Osteoblast (primary cell): Measurements from ENCODE around the gene ARHGAP27. TPM values are rescaled to one million over a fixed set of nuclear protein-coding genes. Genes with fewer than 3 reads are reported as not detected.
A peak's percentile ranks its signal among the peaks of the same experiment; 100 is the strongest.

ENCODE experiments used
- DNase-seq: peaks from one replicate; pipeline ENCODE4 v3.0.0; 2011; ENCODE audit warnings: low spot score, mixed read lengths; ENCODE audit not compliant: insufficient read length; ENCODE audit errors: missing footprints
- H2AFZ ChIP-seq: 2 replicates; pipeline ENCODE4 v1.6.0; 2011; ENCODE audit warnings: mild to moderate bottlenecking, low read length
- H3K27ac ChIP-seq: 2 replicates; pipeline ENCODE4 v1.5.1; 2011; ENCODE audit warnings: mild to moderate bottlenecking, low read depth, low read length, moderate library complexity
- H3K27me3 ChIP-seq: 2 replicates; pipeline ENCODE4 v1.6.0; 2012; ENCODE audit warnings: mild to moderate bottlenecking, control low read depth, inconsistent platforms, low read length, moderate library complexity; ENCODE audit not compliant: insufficient read depth
- H3K36me3 ChIP-seq: 2 replicates; pipeline ENCODE4 v1.5.1; 2011; ENCODE audit warnings: mild to moderate bottlenecking, low read length, control low read depth, moderate library complexity; ENCODE audit not compliant: insufficient read depth
- H3K4me1 ChIP-seq: 2 replicates; pipeline ENCODE4 v1.5.1; 2011; ENCODE audit warnings: mild to moderate bottlenecking, low read length, control low read depth, moderate library complexity; ENCODE audit not compliant: insufficient read depth
- H3K4me2 ChIP-seq: 2 replicates; pipeline ENCODE4 v1.6.0; 2011; ENCODE audit warnings: mild to moderate bottlenecking, low read length; ENCODE audit not compliant: insufficient read depth
- H3K4me3 ChIP-seq: fragments of 200-600 bp; sonication (generic); 3 replicates; pipeline ENCODE4 v1.5.1; 2012; ENCODE audit warnings: mild to moderate bottlenecking, low read length, inconsistent platforms; ENCODE audit not compliant: insufficient read depth
- H3K79me2 ChIP-seq: 2 replicates; pipeline ENCODE4 v1.6.0; 2012; ENCODE audit warnings: mild to moderate bottlenecking, low read length, control low read depth, inconsistent platforms; ENCODE audit not compliant: insufficient read depth
- H3K9me3 ChIP-seq: 2 replicates; pipeline ENCODE4 v1.5.1; 2011; ENCODE audit warnings: low read depth, low read length, control low read depth
- H4K20me1 ChIP-seq: 2 replicates; pipeline ENCODE4 v1.6.0; 2012; ENCODE audit warnings: mild to moderate bottlenecking, low read length, control low read depth; ENCODE audit not compliant: insufficient read depth
- total RNA-seq: library from RNA; depleted of rRNA; stranded (reverse); fragments of >200 nt; gene quantifications from 2 replicates; pipeline ENCODE4 v1.2.3, GENCODE V29; 2012
- TF ChIP-seq, protein P1 (sequence below): IDR thresholded peaks from 2 replicates; pipeline ENCODE4 v1.5.1; 2011; ENCODE audit warnings: mild to moderate bottlenecking, low read depth, low read length, moderate library complexity; ENCODE audit errors: extremely low read depth

ARHGAP27 gene
- total RNA-seq, 1 donor = 2.9 TPM

- H3K36me3 ChIP-seq = no peaks in the 10 kb centered on the region
- no peaks in the 10 kb centered on the region for H4K20me1 ChIP-seq
- DNase-seq = peak; percentile 13
- H3K4me2 ChIP-seq = no peak overlapping the region
- H3K27ac ChIP-seq = no peak overlapping the region
- no peaks in the 10 kb centered on the region for H3K9me3 ChIP-seq
- no peak overlapping the region for H3K4me3 ChIP-seq
- H3K79me2 ChIP-seq = no peaks in the 10 kb centered on the region
- H2AFZ ChIP-seq = no peak overlapping the region
- TF ChIP-seq, protein P1, sequence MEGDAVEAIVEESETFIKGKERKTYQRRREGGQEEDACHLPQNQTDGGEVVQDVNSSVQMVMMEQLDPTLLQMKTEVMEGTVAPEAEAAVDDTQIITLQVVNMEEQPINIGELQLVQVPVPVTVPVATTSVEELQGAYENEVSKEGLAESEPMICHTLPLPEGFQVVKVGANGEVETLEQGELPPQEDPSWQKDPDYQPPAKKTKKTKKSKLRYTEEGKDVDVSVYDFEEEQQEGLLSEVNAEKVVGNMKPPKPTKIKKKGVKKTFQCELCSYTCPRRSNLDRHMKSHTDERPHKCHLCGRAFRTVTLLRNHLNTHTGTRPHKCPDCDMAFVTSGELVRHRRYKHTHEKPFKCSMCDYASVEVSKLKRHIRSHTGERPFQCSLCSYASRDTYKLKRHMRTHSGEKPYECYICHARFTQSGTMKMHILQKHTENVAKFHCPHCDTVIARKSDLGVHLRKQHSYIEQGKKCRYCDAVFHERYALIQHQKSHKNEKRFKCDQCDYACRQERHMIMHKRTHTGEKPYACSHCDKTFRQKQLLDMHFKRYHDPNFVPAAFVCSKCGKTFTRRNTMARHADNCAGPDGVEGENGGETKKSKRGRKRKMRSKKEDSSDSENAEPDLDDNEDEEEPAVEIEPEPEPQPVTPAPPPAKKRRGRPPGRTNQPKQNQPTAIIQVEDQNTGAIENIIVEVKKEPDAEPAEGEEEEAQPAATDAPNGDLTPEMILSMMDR = no peak
- no peaks in the 10 kb centered on the region for H3K27me3 ChIP-seq
- peaks cover 31% of the 10 kb centered on the region for H3K4me1 ChIP-seq
Observed at GRCh38 chr17:45367216-45367615, 65.5 kb downstream of the ARHGAP27 start.

- no peak overlapping the region for H3K4me2 ChIP-seq
- no peak overlapping the region for H2AFZ ChIP-seq
- no peak overlapping the region for H3K4me3 ChIP-seq
- no peaks in the 10 kb centered on the region for H3K27me3 ChIP-seq
- H3K4me1 ChIP-seq = peaks cover 26% of the 10 kb centered on the region
- no peak overlapping the region for H3K27ac ChIP-seq
- no peak for DNase-seq
- no peaks in the 10 kb centered on the region for H4K20me1 ChIP-seq
- TF ChIP-seq, protein P1 = no peak
- no peaks in the 10 kb centered on the region for H3K9me3 ChIP-seq
- no peaks in the 10 kb centered on the region for H3K79me2 ChIP-seq
- H3K36me3 ChIP-seq = no peaks in the 10 kb centered on the region
Observed at GRCh38 chr17:45366691-45367090, 66.0 kb downstream of the ARHGAP27 start.

DNA sequence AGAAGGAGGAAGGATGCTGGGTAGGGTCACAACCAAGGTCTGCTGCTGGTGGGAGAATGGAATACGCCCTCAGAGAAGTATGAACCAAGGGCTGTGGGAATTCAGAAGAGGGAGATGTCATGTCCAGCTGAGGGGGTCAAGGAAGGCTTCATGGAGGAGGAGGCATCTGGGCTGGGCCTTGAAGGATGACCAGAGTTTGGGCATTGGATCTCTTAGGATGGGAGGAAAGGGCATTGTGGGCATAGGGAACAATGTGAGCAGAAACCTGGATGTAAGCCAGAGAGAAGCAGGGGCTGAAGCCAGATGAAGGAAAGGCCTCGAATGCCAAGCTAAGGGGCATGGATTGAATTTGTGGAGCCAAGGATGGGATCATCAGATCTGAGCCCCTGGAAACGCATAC, 66.6 kb downstream of the ARHGAP27 start:
- H3K36me3 ChIP-seq = no peaks in the 10 kb centered on the region
- H3K27ac ChIP-seq = no peak overlapping the region
- DNase-seq = peak; percentile 15
- no peaks in the 10 kb centered on the region for H3K27me3 ChIP-seq
- H3K4me2 ChIP-seq = no peak overlapping the region
- H3K4me3 ChIP-seq = no peak overlapping the region
- no peaks in the 10 kb centered on the region for H3K9me3 ChIP-seq
- TF ChIP-seq, protein P1 = no peak
- H3K79me2 ChIP-seq = no peaks in the 10 kb centered on the region
- no peak overlapping the region for H2AFZ ChIP-seq
- no peaks in the 10 kb centered on the region for H4K20me1 ChIP-seq
- peaks cover 21% of the 10 kb centered on the region for H3K4me1 ChIP-seq

DNA sequence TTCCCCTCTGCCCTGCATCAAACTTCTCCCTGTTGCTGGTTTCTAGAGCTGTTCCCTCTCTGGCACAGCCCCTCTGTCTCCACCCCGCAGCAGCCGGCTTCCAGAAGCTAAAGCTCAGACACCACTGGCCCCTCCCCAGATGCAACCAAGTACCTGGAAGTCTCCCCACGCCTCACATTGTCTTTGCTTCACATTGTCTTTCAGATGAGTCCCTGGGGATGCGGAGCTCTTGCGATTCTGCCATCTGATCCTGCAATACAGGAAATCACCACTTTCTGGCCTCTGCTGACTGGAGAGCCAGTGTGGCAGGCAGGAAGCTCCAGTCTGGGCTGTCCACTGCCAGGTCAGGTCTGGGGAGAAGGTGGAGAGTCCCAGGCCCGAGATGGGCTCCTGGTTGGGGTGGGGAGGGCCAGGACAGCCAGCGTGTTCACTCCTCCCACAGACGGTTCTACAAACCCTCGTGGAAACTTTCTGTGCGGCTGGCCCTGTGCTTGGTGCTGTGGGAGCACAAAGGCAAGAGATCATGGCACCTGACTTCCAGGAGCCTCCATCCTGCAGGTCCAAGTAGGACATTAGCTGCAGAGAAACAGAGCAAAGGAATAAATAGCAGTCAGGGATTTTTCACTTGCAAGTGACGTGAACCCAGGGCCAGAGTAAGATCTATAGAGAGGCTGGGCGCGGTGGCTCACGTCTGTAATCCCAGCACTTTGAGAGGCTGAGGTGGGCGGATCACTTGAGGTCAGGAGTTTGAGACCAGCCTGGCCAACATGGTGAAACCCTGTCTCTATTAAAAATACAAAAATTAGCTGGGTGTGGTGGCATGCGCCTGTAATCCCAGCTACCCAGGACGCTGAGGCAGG, 67.9 kb downstream of the ARHGAP27 start:
- no peak overlapping the region for H3K4me2 ChIP-seq
- H3K36me3 ChIP-seq = no peaks in the 10 kb centered on the region
- H3K4me1 ChIP-seq = peaks cover 15% of the 10 kb centered on the region
- H3K4me3 ChIP-seq = no peak overlapping the region
- TF ChIP-seq, protein P1 = no peak
- no peaks in the 10 kb centered on the region for H4K20me1 ChIP-seq
- H2AFZ ChIP-seq = peak overlapping the region; percentile 74
- no peak overlapping the region for H3K27ac ChIP-seq
- H3K9me3 ChIP-seq = no peaks in the 10 kb centered on the region
- H3K79me2 ChIP-seq = no peaks in the 10 kb centered on the region
- no peaks in the 10 kb centered on the region for H3K27me3 ChIP-seq
- DNase-seq = peak; percentile 67
